HG02610 (cell line): ENCODE measurements around the gene POLR1E.

Source experiments
- ATAC-seq: cut with Tn5 transposase; IDR thresholded peaks from one replicate; pipeline ENCODE4 v1.9.1; 2021; ENCODE audit warnings: mild to moderate bottlenecking, moderate library complexity; ENCODE audit not compliant: unreplicated experiment

Gene POLR1E

GRCh38 chr9:37531699-37532098 lies 46.0 kb downstream of the POLR1E start:
- no peak for ATAC-seq

GRCh38 chr9:37534412-37534811 lies 48.7 kb downstream of the POLR1E start:
- ATAC-seq, result no peak

GRCh38 chr9:37534901-37535300 lies 49.2 kb downstream of the POLR1E start:
- no peak for ATAC-seq

- no peak for ATAC-seq
These were observed 52.4 kb downstream of the POLR1E start for GRCh38 chr9:37538099-37538498.

GRCh38 chr9:37539634-37540033 lies 53.9 kb downstream of the POLR1E start:
- ATAC-seq, result no peak

- ATAC-seq, result no peak
These were observed 54.9 kb downstream of the POLR1E start for GRCh38 chr9:37540634-37541033.

GRCh38 chr9:37541465-37541864 lies 55.7 kb downstream of the POLR1E start:
- ATAC-seq, result no peak

- no peak for ATAC-seq
These were observed 56.7 kb downstream of the POLR1E start for GRCh38 chr9:37542488-37542887.

- no peak for ATAC-seq
These were observed 57.1 kb downstream of the POLR1E start for GRCh38 chr9:37542895-37543294.

- ATAC-seq, result no peak
These were observed 57.7 kb downstream of the POLR1E start for GRCh38 chr9:37543468-37543867.

GRCh38 chr9:37547328-37547878 lies 61.7 kb downstream of the POLR1E start:
- ATAC-seq, result no peak

- ATAC-seq, result no peak
These were observed 63.8 kb downstream of the POLR1E start for GRCh38 chr9:37549527-37549926.

- no peak for ATAC-seq
These were observed 65.0 kb downstream of the POLR1E start for GRCh38 chr9:37550781-37551180.

- ATAC-seq, result no peak
These were observed 65.7 kb downstream of the POLR1E start for GRCh38 chr9:37551468-37551867.

- no peak for ATAC-seq
These were observed 66.1 kb downstream of the POLR1E start for GRCh38 chr9:37551888-37552287.
